DMS79 (cell line): Measurements from ENCODE around the gene POLR3H.

Source experiments
- DNase-seq: peaks from one replicate; lab custom pipeline; 2025; lab: John Stamatoyannopoulos, UW

Gene POLR3H

GRCh38 chr22:41534219-41534618, 10.1 kb downstream of the POLR3H start:
- DNase-seq = no peak

GRCh38 chr22:41532908-41533825, 11.1 kb downstream of the POLR3H start:
- DNase-seq = no peak

- no peak for DNase-seq
Measured at GRCh38 chr22:41531715-41532477, 12.4 kb downstream of the POLR3H start.

- no peak for DNase-seq
Measured at GRCh38 chr22:41530890-41531714, 13.2 kb downstream of the POLR3H start.

DNA sequence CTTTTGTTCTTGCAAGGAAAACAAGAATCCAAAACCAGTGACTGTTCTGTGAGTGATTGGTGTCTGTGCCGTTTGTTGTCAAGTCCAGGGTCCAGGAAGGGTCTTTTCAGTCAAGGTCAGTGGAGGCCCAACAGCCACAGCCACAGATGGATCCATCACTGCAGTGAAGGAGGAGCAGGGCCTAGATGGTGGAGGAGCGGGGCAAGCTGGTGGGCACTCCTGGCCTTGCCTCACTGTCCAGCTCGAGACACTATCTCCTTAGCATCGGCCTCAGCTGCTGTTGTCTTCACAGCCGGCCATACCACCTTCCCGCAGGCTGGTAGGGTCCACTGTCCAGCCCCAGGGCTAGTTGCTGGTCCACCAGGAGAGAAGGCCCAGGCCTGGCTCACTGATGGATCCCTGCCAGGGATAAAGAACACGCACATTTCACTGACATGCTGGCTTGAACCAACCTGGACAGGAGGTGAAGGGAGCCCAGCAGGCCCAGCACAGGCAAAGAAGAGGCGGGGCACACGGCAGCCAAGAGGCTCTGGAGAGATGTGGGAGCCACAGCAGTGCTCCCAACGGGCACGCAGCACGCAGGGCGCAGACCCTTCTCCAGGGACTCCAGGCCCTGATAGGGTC, 15.2 kb downstream of the POLR3H start:
- no peak for DNase-seq

DNA sequence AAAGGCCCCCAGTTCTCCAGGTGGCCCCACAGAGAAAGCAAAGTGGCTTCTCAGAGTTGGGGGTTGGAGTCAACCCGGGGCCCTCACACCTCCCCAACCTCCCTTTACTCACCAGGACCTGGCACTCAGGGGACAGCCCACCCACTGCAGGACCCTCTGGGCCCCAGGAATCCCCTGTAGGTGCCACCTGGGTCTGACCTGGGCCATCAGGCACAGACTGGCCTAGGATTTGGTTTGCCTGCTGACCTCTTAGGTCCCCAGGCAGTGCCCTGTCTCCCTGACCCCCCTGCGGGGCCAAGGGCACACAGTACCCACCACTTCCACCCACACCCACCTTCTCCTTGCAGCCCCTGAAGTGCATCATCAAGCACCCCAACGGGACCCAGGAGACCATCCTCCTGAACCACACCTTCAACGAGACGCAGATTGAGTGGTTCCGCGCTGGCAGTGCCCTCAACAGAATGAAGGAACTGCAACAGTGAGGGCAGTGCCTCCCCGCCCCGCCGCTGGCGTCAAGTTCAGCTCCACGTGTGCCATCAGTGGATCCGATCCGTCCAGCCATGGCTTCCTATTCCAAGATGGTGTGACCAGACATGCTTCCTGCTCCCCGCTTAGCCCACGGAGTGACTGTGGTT, 16.0 kb downstream of the POLR3H start:
- DNase-seq = no peak

GRCh38 chr22:41526830-41527799, 17.2 kb downstream of the POLR3H start:
- no peak for DNase-seq

GRCh38 chr22:41526226-41526829, 17.9 kb downstream of the POLR3H start:
- DNase-seq = no peak

- no peak for DNase-seq
Measured at GRCh38 chr22:41525450-41526225, 18.6 kb downstream of the POLR3H start.

- DNase-seq = no peak
Measured at GRCh38 chr22:41524809-41525449, 19.3 kb downstream of the POLR3H start.

GRCh38 chr22:41524251-41524661, 20.0 kb downstream of the POLR3H start:
- DNase-seq = no peak

GRCh38 chr22:41523464-41524221, 20.6 kb downstream of the POLR3H start:
- DNase-seq = no peak

- DNase-seq = no peak
Measured at GRCh38 chr22:41522813-41523212, 21.5 kb downstream of the POLR3H start.

- DNase-seq = no peak
Measured at GRCh38 chr22:41521126-41521525, 23.1 kb downstream of the POLR3H start.

DNA sequence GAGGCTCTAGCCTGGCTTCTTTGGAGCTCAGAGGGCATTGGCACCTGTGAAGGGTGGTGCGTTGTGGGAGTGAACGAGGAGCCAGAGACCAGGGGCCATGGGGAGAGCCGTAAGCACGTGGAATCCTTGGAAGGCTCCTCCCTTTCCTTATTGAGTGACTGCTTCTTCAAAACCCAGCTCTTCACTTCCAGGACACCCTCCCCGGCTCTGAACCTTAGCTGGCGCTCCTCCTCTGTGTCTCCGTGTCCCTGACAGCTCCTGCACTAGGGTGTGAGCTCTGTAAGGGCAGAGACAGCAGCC, 26.3 kb downstream of the POLR3H start:
- no peak for DNase-seq

DNA sequence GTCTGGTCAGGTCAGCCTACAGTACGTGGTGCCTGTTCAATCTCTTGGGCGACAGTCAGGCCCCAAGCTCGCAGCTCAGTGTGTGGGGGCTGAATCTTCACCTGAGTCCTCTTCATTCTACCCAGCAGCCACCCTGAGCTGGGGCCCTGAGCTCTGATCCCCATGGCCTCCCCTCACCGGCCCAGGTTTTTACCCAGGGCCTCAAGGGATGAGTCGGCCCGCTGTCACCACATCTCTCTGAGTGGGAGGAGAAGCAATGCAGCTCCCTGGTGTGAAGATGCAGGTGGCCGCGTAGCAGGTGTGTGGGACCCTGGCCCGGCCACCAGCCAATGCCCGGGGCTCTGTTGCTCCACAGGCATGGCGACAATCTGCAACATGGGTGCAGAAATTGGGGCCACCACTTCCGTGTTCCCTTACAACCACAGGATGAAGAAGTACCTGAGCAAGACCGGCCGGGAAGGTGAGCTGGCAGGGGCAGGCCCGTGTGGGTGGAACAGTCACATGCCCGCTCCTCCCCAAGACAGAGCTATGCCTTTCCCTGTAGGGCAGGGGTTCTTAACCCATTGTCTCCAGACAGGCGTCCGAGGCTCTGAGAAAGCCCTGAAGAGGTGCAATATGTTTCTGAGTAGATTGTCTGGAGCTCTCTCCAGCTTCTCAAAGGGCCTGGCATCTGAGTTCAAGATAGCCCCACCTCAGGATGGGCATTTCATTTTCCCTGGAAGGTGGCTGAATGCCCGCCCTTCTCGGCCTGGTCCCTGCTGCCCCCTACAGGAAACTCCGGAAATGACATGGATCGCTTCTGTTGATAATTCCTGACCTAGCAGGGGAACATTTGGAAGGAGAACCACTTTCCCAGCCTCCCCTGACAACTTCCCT, 26.9 kb downstream of the POLR3H start:
- DNase-seq = no peak

DNA sequence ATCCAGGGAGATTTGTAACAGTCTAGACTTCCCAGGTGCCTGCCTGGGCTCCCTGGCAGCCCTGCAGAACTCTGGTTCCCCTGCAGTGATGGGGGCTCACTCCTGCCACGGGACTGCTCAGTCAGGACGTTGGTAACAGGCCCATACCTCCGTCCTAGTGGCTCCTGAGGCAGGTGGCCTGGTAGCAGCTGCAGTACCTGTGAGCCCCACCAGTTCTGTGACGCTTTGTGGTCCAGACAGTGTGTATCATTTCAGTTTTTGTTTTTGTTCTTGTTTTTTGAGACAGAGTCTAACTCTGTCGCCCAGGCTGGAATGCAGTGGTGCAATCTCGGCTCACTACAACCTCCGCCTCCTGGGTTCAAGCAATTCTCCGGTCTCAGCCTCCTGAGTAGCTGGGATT, 27.8 kb downstream of the POLR3H start:
- no peak for DNase-seq
